HG03175 (cell line): ENCODE results near the gene ZFAND2B.

Experiments
- ATAC-seq: cut with Tn5 transposase; IDR thresholded peaks from one replicate; pipeline ENCODE4 v1.9.1; 2021; ENCODE audit warnings: mild to moderate bottlenecking, moderate library complexity; ENCODE audit not compliant: unreplicated experiment

Gene ZFAND2B, protein sequence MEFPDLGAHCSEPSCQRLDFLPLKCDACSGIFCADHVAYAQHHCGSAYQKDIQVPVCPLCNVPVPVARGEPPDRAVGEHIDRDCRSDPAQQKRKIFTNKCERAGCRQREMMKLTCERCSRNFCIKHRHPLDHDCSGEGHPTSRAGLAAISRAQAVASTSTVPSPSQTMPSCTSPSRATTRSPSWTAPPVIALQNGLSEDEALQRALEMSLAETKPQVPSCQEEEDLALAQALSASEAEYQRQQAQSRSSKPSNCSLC

GRCh38 chr2:219206328-219207133 lies at the start of gene ZFAND2B:
Gene ZFAND2B, plus strand, starts transcription at chr2:219206782. Its CDS starts 206 bp downstream, at chr2:219206988.
- peak; percentile 98 for ATAC-seq

DNA sequence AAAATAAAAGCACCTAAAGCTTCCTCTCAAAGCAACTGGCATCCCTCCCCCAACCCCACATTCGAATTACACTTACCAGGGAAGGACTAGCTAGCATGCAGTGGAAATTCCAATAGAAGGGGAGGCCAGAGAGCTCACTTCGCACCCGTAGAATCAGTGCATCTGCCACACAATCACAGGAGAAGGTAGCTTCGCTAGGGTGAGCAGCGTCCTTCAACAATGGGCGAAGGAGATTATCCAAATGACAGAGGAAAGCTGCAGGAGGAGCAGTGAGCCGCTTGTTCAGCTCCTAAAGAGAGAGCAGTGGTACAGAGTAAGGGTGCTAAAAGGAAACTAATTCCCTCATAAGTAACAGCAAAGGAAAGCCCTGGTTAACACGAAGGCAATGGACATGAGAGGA lies 49.2 kb upstream of the ZFAND2B start:
- ATAC-seq, result no peak

GRCh38 chr2:219158025-219158424 lies 48.6 kb upstream of the ZFAND2B start:
- no peak for ATAC-seq

GRCh38 chr2:219158586-219158985 lies 48.0 kb upstream of the ZFAND2B start:
- ATAC-seq, result no peak

DNA sequence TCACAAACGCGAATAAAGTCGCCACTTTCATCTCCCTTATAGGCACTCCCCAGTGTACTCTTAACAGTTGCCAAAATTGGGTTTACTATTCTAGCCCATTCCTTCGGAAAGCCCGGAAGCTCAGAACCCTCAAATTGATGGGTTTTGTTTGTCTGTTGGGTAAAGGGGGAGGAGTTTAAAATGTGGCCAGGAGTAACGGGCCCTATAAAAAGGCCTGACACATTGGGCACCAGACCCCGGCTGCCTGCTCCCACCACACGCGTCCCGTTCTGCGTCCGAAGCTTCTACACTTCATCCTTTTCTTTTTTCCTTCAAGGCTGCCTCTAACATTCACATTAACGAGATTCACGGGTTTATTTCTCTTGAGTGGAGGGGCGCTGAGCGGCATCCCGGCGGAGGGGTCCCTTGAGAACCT lies 46.8 kb upstream of the ZFAND2B start:
- no peak for ATAC-seq

DNA sequence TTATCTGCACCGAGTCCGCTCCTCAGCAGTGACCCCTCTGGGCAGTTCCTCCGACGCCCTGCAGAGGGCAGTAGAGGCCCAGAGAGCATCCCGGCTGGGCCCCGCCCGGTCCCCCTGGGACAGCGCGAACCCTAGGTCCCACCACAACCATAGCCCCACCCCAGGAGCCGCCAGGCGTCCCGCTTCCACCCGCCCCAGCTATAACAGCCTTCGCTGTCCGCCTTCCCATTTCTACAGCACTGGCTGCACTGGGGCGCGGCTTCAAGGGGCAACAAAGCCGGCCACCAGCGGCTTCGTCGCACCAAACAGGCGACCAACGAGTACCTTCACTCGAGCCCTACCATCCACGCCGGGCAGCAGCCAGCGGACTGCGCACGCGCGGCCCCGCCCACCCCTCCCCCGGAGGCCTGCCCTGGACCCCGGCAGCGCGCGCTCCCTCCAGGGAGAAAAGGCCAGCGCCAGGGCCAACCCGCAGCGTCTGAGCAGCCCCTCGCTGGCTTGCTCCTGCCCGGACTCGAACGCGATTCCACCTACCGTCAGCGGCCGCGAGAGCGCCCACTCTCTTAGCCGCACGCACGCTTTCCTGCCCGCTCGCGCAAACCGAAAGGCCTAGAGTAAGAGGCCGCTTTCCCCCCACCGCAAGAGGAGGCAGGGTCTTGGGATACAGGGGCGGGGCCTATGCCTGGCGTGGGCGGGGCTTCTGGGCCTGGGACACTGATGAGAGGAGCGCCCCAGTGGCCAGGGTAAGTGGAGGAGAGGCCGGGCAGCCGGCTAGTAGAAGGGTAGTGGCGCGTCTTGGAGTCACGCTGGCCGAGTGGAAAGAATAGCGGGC lies 46.2 kb upstream of the ZFAND2B start, which contains the start of gene NHEJ1:
TSS of gene NHEJ1 (minus strand) at position 630 of the 832 bp plus-strand sequence. CDS start 2,453 bp downstream, outside the sequence.
- peak; percentile 85 for ATAC-seq

GRCh38 chr2:219161097-219161496 lies 45.5 kb upstream of the ZFAND2B start:
- ATAC-seq, result no peak

DNA sequence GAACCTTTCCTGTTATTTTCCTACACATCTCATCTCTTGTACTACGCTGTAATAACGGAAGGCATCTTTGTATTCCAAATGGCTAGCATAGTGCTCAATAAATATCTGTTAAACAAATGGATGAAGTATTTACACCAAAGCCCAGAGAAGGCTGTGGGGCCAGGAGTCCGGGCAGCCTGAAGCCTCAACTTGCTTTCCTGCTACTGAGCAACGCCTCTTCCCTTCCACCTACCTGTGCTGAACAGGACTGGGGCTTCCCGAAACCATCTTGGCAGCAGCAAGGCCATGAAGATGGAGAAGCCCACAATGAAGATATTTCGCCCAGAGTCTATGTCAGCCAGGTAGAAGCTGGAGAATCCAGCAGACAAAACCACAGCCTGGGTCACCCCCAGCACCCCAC lies 43.4 kb upstream of the ZFAND2B start:
- ATAC-seq, result no peak

- ATAC-seq, result no peak
These were observed 41.3 kb upstream of the ZFAND2B start for GRCh38 chr2:219165058-219165911.

DNA sequence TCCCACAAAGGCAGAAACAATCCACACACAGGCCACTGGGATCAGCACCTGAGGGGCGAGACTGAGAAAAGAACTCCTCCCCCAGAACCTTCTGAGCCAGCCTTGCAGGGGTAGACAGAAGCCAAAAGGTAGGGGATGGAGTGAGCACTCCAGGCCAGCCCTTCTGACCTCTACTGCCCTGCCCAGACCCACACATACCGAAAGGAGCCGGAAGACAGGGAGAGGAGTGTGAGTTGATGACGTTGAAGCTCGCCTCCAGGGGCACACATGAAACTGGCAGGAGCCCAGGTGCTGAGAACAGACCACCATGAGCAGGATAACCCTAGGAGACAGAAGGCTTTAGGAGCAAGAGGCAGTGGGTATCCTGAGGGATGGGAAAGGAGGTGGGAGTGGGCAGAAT lies 38.6 kb upstream of the ZFAND2B start:
- ATAC-seq, result no peak

DNA sequence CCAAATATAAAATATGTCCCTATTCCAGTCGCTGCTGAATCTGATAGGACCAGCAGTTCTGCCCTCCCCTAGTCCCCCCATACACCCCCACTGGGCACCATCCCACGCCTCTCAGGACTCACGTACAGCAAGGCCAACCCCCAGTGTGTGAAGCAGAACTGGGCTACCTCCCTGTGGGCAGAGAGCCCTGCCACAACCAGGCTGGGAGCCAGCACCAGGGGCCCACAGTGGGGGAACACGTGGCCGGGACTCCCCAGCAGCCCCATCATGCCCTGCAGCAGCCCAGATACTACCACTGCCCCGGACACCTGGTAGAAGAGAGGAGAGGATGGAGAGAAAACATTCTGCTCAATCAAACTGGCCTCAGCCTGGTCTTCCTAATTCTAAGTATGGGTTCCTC lies 38.1 kb upstream of the ZFAND2B start:
- ATAC-seq, result no peak

DNA sequence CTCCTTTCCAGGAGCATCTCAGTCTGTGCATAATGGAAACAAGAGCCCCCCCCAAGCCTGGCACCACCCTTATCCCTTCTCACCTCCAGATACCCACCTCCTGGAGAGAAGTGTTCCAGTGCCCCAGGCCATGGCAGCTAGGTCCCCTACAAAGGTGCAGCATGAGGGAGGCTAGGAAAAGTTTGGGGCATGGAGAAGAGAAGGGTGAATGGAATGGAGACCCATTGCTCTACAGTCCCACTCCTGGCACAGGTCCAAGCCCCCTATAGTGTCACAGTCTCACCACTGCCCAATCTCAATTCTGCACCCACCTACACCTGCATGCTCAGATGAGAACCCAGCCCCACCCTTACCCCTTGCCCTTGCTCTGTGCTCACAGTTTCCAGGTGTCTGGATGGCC lies 37.6 kb upstream of the ZFAND2B start:
- ATAC-seq, result no peak

DNA sequence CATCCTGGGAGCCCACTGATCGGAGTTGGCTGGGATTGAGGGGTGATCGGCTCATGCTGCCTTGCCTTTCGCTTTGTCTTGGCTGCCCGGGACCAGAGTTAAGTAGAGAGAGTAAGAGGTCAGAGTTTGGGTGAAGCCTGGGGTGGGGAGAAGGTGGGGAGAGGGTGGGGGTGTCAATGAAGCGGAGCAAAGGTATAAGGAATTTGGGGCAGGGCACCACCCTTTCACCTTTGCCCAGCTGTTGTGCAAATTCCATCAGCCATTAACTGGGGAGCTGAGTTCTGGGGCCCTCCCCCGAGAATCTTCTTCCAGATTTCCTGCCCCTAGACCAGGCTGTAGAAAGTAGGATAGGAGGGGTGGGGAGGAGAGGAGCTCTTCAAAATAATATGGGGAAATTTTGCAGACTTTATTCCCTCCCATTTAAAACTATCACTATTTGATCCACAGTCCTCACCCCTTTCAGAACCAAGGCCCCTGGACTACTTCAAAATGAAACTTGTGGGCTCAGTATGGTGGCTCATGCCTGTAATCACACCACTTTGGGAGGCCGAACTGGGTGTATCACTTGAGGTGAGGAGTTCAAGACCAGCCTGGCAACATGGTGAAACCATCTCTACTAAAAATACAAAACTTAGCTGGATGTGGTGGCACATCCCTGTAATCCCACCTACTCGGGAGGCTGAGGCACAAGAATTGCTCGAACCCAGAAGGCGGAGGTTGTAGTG lies 36.5 kb upstream of the ZFAND2B start, which contains the start of gene SLC23A3:
TSS of gene SLC23A3 (minus strand) at position 100 of the 725 bp plus-strand sequence. CDS start at position 55, 45 bp downstream.
- ATAC-seq, result no peak

DNA sequence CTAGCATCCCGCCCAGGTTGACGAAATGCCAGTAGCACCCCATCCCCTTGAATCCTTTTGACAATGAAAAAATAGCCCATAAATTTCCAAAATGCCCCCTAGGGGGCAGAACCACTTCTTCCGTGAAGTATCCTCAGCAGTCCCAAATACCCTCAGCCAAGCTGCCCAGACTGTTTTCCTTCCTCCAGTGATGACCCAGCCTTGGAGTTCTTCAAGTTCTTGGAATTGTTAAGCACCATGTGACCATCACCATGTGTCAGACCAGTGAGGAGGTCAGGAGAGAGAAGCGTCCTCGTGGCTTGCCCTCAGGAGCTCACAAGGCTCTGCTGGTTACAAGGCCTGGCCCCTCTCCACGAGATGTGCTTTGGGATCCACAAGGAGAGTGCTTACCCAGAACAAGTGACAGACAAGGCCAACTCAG lies 35.3 kb upstream of the ZFAND2B start:
- ATAC-seq, result no peak

DNA sequence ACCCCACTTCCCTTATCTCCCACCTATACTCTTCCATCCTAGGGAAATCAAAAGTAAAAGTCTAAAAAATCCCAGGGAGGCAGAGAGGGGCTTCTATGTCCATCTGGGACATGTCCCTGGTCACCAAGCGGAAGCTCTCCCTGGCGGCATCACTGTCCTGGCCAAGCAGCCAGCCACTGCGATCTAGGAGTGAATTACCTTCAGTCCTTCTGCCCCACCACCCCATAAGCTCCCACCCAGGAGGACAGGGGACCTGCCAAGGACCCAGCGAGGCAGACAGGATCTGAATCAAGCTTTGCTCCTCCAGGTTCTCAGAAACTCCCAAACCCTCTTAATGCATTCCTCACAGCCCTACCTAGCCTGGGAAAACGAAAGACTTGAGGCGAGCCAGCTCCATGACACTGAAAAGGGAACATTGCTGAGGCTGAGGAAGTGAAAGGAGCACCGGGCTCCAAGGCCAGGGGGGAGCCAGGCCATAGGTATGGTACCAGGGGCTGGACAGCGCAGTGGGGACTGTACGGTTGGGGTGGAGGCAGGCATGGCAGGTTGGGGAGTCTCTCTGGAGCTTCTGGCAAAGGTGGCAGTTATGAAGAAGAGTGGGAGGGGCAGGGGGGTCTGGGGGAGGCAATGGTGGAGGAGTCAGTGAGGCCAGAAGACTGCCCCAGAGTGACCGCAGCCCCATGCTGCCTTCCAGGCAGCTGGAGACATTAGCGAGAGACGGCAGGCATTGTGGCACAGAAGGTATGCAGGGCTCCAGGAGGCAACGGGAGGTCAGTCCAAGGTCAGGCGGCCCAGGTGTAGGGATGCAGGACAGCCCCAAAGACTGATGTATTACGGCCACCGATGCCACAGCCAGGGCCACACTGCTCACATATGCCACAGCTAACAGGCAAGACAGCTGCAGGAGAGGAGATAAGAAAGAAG lies 34.1 kb upstream of the ZFAND2B start:
- ATAC-seq, result no peak

DNA sequence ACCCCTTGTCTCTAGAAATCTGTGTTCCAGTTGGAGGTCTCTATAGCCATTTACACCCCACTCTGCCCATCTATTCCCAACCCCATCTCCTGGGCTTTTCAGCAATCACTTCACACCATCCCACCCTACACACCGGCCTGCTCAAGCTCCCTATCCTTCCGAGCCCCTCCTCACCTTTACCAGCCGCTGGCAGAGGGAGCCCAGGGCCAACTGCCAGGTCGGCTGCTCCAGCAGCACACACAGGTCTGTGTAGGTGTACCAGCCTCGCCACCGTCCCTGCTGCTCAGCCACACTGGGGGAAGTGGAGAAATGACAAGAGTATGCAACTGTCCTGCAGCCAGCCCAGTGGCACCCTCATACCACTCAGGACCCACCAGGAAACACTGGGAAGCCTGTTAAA lies 33.4 kb upstream of the ZFAND2B start:
- no peak for ATAC-seq

DNA sequence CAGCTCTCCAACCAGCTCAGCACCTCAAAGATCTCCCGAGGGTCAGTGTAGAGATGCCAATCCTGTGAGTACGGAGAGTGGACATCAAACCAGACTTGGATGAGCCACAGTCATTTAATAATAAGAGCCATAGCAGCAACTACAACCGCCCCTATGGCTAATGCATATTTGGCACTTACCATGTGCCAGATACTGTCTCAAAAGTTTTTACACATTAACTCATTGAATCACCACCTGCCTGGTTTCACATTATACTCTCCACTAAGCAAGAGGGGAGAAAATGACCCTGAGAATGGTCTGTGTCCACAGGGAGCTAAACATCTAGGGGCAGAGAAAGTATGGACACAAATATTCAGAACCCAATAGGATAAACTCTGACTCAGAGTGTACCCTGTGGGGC lies 32.4 kb upstream of the ZFAND2B start:
- no peak for ATAC-seq

GRCh38 chr2:219174801-219175200 lies 31.8 kb upstream of the ZFAND2B start:
- no peak for ATAC-seq

DNA sequence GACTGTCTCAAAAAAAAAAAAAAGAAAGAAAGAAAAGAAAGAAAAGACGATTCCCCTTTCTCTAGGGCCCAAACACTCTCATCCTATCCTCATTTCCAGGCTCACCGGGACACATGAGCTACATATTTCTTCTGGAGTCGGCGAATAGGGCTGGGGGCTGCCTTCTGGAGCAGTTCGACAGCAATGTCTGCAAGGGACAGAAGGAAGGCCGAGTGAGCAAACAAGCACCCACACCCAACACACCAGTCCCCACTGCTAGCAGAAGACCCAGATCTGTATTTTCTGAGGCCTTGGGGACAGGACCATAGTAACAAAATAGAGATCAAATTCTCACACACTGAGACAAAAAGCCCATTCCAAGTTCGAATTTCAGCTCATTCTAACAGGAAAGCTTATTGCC lies 31.1 kb upstream of the ZFAND2B start:
- ATAC-seq, result no peak
